ENCODE results near the gene KLHL10.
"Not testable (repeated sequence)": the region's sequence is repeated elsewhere in the genome, so short reads cannot be mapped to it uniquely, and the experiment has no call there.

The KLHL10 gene

GRCh38 chr17:41860254-41860931 is 22.8 kb downstream of the KLHL10 start:
- no peak for DNase-seq

GRCh38 chr17:41863074-41863848 is 25.6 kb downstream of the KLHL10 start:
- DNase-seq: no peak

GRCh38 chr17:41864498-41864835 is 26.8 kb downstream of the KLHL10 start:
- peak; percentile 10 for DNase-seq

GRCh38 chr17:41864836-41865595 is 27.4 kb downstream of the KLHL10 start, which contains the start of gene KLHL11:
Gene KLHL11 (minus strand): TSS chr17:41865423. CDS start chr17:41865370, 53 bp downstream.
- peak; percentile 82 for DNase-seq

- no peak for DNase-seq
Observed at GRCh38 chr17:41865596-41865893, 27.9 kb downstream of the KLHL10 start.

GRCh38 chr17:41868568-41868967 is 30.9 kb downstream of the KLHL10 start:
- DNase-seq: no peak

- no peak for DNase-seq
Observed at GRCh38 chr17:41869426-41869825, 31.8 kb downstream of the KLHL10 start.

GRCh38 chr17:41870097-41870496 is 32.5 kb downstream of the KLHL10 start:
- no peak for DNase-seq

GRCh38 chr17:41870627-41871026 is 33.0 kb downstream of the KLHL10 start:
- no peak for DNase-seq

- no peak for DNase-seq
Observed at GRCh38 chr17:41871789-41872188, 34.2 kb downstream of the KLHL10 start.

GRCh38 chr17:41873559-41874292 is 36.1 kb downstream of the KLHL10 start:
- DNase-seq: no peak

GRCh38 chr17:41874293-41874670 is 36.7 kb downstream of the KLHL10 start:
- DNase-seq: not testable (repeated sequence)

GRCh38 chr17:41880130-41880529 is 42.5 kb downstream of the KLHL10 start:
- DNase-seq: no peak

GRCh38 chr17:41882756-41883155 is 45.1 kb downstream of the KLHL10 start:
- no peak for DNase-seq

GRCh38 chr17:41885733-41886132 is 48.1 kb downstream of the KLHL10 start:
- no peak for DNase-seq

- no peak for DNase-seq
Observed at GRCh38 chr17:41888332-41888965, 50.8 kb downstream of the KLHL10 start.

GRCh38 chr17:41891135-41892020 is 53.8 kb downstream of the KLHL10 start:
- no peak for DNase-seq

- no peak for DNase-seq
Observed at GRCh38 chr17:41892021-41892376, 54.4 kb downstream of the KLHL10 start.

GRCh38 chr17:41893384-41893783 is 55.8 kb downstream of the KLHL10 start:
- DNase-seq: no peak

- no peak for DNase-seq
Observed at GRCh38 chr17:41894791-41895331, 57.2 kb downstream of the KLHL10 start.

GRCh38 chr17:41895617-41896016 is 58.0 kb downstream of the KLHL10 start:
- DNase-seq: no peak
